HG02642 (cell line): ENCODE data around the gene RNASEH2C.
"Not testable (repeated sequence)": the region's sequence is repeated elsewhere in the genome, so short reads cannot be mapped to it uniquely, and the experiment has no call there.

Experiments used
- ATAC-seq: cut with Tn5 transposase; IDR thresholded peaks from one replicate; pipeline ENCODE4 v1.9.1; 2021; ENCODE audit warnings: mild to moderate bottlenecking; ENCODE audit not compliant: unreplicated experiment, poor library complexity

Gene RNASEH2C

DNA sequence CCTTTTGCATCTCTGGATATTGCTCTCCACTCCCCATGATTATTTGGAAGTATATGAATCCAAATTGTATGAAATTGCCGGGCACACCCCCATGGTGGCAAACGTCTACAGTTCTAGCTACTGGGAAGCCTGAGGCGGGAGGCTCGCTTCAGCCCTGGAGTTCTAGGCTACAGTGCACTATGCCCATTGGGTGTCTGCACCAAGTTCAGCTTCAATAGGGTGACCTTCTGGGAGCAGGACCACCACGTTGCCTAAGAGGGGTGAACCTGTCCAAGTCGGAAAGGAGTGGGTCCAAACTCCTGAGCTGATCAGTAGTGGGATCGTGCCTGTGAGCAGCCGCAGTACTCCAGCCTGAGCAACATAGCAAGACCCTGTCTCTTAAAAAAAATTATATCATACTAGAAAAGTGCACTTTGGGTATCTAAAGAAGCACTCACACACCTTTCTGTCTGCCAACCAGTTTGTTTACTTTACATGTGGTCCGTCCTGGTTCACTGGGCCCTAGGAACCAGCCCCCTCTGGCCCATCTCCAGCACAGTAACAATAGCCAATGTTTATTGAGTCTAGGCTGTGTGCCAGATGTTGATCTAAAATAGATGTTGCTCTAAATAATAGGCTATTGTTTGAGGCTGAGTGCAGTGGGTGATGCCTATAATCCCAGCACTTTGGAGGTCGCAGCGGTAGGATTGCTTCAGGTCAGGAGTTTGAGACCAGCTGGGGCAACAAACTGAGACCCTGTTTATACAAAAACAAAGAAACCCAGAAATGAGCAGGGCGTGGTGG lies 24.9 kb downstream of the RNASEH2C start:
- ATAC-seq, result no peak

DNA sequence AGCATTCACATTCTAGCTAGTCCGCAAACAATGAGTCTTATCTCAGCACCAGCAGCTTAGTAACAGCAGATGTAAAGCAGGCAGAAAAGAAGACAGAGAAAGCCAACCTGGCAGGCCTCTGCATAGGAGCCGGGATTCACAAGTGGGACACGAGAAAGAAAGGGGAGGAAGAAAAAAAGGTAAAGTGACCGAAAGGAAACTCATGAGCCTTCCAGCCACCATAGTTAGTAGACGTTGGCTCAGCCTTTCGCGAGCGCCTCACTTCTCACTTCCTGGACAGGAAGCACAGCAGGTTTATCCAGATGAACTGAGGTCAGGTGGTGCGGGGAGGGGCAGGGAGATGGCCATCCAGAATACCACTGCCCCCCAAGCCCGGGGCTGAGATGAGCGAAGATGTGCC lies 28.2 kb downstream of the RNASEH2C start:
- no peak for ATAC-seq

DNA sequence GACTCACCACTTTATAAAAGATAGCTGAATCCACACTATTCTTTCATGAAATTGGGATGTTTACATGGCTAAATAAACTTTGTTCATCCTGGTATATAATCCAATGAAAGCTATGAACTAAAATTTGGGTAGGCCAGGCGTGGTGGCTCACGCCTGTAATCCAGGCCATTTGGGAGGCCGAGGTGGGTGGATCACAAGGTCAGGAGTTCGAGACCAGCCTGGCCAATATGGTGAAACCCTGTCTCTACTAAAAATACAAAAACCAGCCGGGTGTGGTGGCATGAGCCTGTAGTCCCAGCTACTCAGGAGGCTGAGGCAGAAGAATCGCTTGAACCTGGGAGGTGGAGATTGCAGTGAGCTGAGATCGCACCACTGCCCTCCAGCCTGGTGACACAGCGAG lies 28.8 kb downstream of the RNASEH2C start:
- not testable (repeated sequence) for ATAC-seq

DNA sequence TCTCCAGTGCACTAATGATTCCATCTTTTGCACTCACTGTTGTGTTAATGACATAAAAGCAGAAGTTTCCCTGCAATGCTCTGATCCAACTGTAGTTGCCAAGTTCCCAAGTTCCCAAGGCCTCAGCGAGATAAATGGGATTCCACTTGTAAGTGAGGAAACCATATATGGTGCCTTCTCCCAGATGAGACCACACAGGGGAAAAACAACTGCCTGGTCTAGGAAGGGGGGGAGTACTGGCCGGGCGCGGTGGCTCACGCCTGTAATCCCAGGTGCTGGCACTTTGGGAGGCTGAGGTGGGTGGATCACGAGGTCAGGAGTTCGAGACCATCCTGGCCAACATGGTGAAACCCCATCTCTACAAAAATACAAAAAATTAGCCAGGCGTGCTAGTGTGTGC lies 34.6 kb downstream of the RNASEH2C start:
- ATAC-seq, result no peak

DNA sequence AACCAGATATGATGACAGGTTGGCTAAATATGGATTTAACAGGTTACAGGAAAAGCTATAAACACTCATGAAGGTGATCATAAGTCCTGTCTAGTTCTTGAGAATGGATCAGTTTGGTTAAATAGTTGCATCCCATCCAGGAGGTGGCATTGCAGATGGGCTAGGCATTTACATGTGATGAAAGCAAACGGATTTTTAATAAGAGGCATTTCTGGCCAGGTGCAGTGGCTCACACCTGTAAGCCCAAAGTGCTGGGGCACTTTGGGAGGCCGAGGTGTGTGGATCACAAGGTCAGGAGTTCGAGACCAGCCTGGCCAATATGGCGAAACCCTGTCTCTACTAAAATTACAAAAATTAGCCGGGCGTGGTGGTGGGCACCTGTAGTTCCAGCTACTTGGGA lies 37.1 kb downstream of the RNASEH2C start:
- not testable (repeated sequence) for ATAC-seq

DNA sequence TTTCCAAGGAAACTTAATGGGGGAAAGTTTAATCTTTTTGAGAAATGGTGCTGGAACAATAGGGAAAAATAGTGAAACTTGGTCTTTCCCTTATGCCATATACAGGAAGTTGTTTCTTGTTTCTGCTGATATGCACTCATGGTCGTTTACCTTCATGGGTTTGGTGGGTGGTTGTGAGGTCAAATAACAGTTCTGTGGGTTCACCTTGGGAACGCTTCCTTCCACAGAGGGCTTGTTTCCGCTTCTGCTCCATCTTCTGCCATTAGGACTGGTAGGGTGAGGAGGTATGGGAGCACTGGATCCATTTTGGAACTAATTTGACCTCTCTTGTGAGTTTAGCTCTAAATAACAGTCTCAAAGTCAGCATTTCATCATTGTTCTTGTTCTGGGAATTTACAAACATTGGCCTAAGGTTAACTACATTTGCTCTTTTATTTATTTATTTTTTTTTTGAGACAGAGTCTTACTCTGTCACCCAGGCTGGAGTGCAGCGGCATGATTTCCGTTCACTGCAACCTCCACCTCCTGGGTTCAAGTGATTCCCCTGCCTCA lies 40.3 kb downstream of the RNASEH2C start:
- no peak for ATAC-seq

DNA sequence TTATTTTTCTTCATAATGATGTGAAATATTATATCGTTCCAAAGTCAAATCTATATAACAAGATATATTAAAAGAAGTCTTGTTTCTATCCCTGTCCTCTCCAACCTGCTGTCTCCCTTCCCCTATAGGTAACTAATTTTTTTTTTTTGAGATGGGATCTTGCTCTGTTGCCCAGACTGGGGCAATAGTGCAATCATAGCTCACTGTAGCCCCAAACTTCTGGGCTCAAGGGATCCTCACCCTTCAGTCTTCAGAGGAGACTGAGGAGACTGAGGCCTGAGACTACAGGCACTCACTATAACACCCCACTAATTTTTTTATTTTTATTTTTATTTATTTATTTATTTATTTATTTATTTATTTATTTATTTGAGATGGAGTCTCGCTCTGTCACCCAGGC lies 47.6 kb downstream of the RNASEH2C start:
- no peak for ATAC-seq

DNA sequence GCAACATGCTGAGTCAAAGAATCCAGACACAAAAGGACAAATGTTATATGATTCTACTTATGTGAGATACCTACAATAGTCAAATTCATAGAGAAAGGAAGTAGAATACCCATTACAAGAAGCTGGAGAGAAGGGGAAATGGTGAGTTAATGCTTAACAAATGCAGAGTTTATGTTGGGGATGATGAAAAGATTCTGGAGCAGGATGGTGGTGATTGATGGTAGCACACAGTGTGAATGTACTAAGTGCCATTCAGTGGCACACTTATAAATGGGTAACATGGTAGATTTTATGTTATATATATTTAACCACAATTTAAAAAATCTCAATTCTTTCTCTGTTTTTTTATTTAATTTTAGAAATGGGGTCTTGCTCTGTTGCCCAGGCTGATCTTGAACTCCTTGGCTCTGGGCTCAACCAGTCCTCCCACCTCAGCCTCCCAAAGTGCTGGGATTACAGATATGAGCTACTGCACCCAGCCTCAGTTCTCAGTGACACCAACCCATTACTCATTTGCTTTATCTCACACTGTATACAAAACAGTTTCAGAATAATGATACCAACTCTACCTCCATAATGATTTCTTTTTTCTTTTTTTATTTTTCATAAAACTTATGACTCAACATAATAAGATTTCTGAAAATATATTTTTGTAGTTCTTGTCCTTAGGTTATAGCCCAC lies 48.3 kb downstream of the RNASEH2C start:
- no peak for ATAC-seq
